Suprapubic skin (tissue), 4 donors: Measurements from ENCODE around the gene CNOT11. TPM values are rescaled to one million over a fixed set of nuclear protein-coding genes. Genes with fewer than 3 reads are reported as not detected.

Source experiments
- DNase-seq, 2 donors: peaks; one replicate each; pipeline ENCODE4 v3.0.0-alpha.2; 2019; ENCODE audit warnings: low spot score in 2 of 2
- H3K27ac ChIP-seq: fragments of 200-600 bp; sonication (generic); one replicate; pipeline ENCODE4 v1.5.1; 2019
- H3K27me3 ChIP-seq: fragments of 200-600 bp; sonication (generic); one replicate; pipeline ENCODE4 v1.5.1; 2019
- H3K36me3 ChIP-seq: fragments of 200-600 bp; sonication (generic); one replicate; pipeline ENCODE4 v1.5.1; 2019
- H3K4me1 ChIP-seq: fragments of 200-600 bp; sonication (generic); one replicate; pipeline ENCODE4 v1.5.1; 2019
- H3K4me3 ChIP-seq: fragments of 200-600 bp; sonication (generic); one replicate; pipeline ENCODE4 v1.5.1; 2019; ENCODE audit warnings: mild to moderate bottlenecking
- H3K9me3 ChIP-seq: fragments of 200-600 bp; sonication (generic); one replicate; pipeline ENCODE4 v1.5.1; 2019
- EP300 ChIP-seq: sonication (generic); formaldehyde crosslinking; IDR thresholded peaks from one replicate; pipeline ENCODE4 v1.6.1; 2017; ENCODE audit warnings: antibody characterized with exemption
- POLR2A ChIP-seq, 2 donors: fragments of 450-650 bp; IDR thresholded peaks; one replicate each; pipeline ENCODE4 v1.6.1; 2017; ENCODE audit warnings: antibody characterized with exemption in 2 of 2, mild to moderate bottlenecking in 2 of 2, moderate library complexity in 2 of 2
- POLR2AphosphoS5 ChIP-seq, 3 donors: sonication (generic); formaldehyde crosslinking; IDR thresholded peaks; one replicate each; pipeline ENCODE4 v1.6.1; 2017; ENCODE audit warnings: antibody characterized with exemption in 3 of 3
- WGBS: methylation state at CpG from one replicate; pipeline ENCODE4 v1.1.5; 2018; 5-methylcytosine and 5-hydroxymethylcytosine counted together
- total RNA-seq, 4 donors: library from RNA; depleted of rRNA; stranded (reverse); fragments of >200 nt; gene quantifications; one replicate each; pipeline ENCODE4 v1.1.0, GENCODE V29; 2016
- TF ChIP-seq, protein P1 (sequence below), 2 donors: fragments of 200-600 bp in 1 of 2; fragments of 450-650 bp in 1 of 2; sonication (generic) in 1 of 2; IDR thresholded peaks; one replicate each; pipeline ENCODE4 v1.5.1; 2016 to 2019; ENCODE audit warnings: antibody characterized with exemption in 2 of 2, mild to moderate bottlenecking in 1 of 2, moderate library complexity in 1 of 2

The CNOT11 gene
- total RNA-seq, 4 donors from 2014 or later, result 24.9 to 32.7 (median 28.6) TPM

DNA sequence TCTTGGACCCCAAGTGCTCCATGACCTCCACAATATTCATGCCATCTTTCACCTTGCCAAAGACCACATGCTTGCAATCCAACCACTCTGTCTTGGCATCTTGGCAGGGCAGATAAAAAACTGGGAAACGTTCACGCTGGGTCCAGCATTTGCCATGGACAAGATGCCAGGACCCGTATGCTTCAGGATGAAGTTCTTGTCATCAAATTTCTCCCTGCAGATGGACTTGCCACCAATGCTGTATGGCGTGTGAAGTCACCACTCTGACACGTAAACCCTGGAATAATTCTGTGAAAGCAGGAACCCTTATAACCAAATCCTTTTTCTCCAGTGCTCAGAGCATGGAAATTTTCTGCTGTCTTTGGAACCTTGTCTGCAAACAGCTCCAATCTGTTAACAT is 21.5 kb downstream of the CNOT11 start:
- TF ChIP-seq EP300 (no peak), POLR2AphosphoS5 (IDR thresholded peaks at IDR 0.05) (no peak), POLR2A (IDR thresholded peaks at IDR 0.05) (no peak)
- TF ChIP-seq, protein P1, sequence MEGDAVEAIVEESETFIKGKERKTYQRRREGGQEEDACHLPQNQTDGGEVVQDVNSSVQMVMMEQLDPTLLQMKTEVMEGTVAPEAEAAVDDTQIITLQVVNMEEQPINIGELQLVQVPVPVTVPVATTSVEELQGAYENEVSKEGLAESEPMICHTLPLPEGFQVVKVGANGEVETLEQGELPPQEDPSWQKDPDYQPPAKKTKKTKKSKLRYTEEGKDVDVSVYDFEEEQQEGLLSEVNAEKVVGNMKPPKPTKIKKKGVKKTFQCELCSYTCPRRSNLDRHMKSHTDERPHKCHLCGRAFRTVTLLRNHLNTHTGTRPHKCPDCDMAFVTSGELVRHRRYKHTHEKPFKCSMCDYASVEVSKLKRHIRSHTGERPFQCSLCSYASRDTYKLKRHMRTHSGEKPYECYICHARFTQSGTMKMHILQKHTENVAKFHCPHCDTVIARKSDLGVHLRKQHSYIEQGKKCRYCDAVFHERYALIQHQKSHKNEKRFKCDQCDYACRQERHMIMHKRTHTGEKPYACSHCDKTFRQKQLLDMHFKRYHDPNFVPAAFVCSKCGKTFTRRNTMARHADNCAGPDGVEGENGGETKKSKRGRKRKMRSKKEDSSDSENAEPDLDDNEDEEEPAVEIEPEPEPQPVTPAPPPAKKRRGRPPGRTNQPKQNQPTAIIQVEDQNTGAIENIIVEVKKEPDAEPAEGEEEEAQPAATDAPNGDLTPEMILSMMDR (IDR thresholded peaks at IDR 0.05), result no peak
- WGBS, result 92% methylated on average over 5 of the region's 5 CpGs
- H3K4me3 ChIP-seq, result no peak overlapping the region
- no peak for DNase-seq
- H3K27ac ChIP-seq, result no peak overlapping the region
- no peaks in the 10 kb centered on the region for H3K4me1 ChIP-seq
- peaks cover 72% of the 10 kb centered on the region for H3K36me3 ChIP-seq
- H3K27me3 ChIP-seq, result no peaks in the 10 kb centered on the region
- no peaks in the 10 kb centered on the region for H3K9me3 ChIP-seq

DNA sequence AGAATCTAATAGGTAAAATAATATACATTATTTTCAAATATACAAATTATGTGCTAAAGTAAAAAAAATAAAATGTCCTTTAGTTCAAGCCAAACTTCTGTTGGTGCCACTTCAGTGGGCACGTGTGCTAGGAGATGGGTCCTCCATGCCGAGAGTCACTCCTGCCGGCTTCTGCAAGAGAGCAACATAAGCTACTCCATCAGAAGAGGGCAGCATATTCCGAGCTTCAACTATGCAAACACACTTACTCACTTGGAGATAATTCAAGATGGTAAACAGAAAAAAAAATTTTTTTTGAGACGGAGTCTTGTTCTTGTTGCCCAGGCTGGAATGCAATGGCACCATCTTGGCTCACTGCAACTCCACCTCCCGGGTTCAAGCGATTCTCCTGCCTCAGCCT is 24.4 kb downstream of the CNOT11 start:
- H3K9me3 ChIP-seq, result no peaks in the 10 kb centered on the region
- WGBS, result 75% methylated on average over 7 of the region's 7 CpGs
- no peak for TF ChIP-seq POLR2A (IDR thresholded peaks at IDR 0.05)
- TF ChIP-seq POLR2AphosphoS5 (IDR thresholded peaks at IDR 0.05), result no peak
- no peak for TF ChIP-seq EP300
- TF ChIP-seq, protein P1 (IDR thresholded peaks at IDR 0.05), result no peak
- DNase-seq, result no peak
- H3K36me3 ChIP-seq, result peaks cover 72% of the 10 kb centered on the region
- H3K4me1 ChIP-seq, result no peaks in the 10 kb centered on the region
- H3K27ac ChIP-seq, result no peak overlapping the region
- no peak overlapping the region for H3K4me3 ChIP-seq
- H3K27me3 ChIP-seq, result no peaks in the 10 kb centered on the region

DNA sequence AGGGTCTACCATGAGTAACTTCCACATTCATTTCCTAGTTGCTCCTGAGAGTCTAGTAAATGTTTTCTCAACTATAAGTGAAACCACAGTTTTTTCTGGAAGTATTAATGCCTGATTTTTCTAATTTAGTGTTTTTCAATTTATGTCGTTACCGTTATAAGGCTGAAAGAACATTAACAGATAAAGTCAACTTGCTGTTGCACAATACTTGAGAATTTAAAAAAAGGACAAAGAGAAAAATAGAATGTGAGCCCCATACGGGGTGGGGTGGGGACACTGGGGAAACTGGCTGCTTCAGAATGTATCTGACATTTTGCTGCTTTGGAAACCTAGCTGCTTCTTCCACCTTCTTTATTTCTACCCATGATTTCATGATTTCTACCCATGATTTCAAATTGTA is 26.2 kb downstream of the CNOT11 start:
- 86% methylated on average over 3 of the region's 3 CpGs for WGBS
- TF ChIP-seq POLR2AphosphoS5 (IDR thresholded peaks at IDR 0.05) (no peak), POLR2A (IDR thresholded peaks at IDR 0.05) (no peak), EP300 (no peak)
- TF ChIP-seq, protein P1 (IDR thresholded peaks at IDR 0.05), result no peak
- no peaks in the 10 kb centered on the region for H3K9me3 ChIP-seq
- H3K4me3 ChIP-seq, result no peak overlapping the region
- no peak for DNase-seq
- H3K4me1 ChIP-seq, result no peaks in the 10 kb centered on the region
- no peaks in the 10 kb centered on the region for H3K27me3 ChIP-seq
- no peak overlapping the region for H3K27ac ChIP-seq
- H3K36me3 ChIP-seq, result peaks cover 74% of the 10 kb centered on the region

DNA sequence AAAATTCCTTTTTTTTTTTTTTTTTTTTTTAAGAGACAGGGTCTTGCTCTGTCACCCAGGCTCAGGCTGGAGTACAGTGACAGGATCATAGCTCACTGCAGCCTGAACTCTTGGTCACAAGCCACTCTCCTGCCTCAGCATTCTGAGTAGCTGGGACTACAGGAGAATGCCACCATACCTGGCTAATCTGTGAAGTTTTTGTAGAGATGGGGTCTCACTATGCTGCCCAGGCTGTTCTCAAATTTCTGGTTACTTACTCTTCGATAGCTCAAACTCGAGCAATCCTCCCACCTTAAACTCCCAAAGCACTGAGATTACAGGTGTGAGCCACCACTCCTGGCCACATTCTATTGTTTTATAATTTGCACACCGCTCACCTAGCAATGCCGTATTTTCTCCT is 28.8 kb downstream of the CNOT11 start:
- Histone ChIP-seq H3K4me1 (no peaks in the 10 kb centered on the region), H3K27ac (no peak overlapping the region), H3K27me3 (no peaks in the 10 kb centered on the region), H3K36me3 (peaks cover 91% of the 10 kb centered on the region), H3K4me3 (no peak overlapping the region), H3K9me3 (no peaks in the 10 kb centered on the region)
- WGBS, result 88% methylated on average over 4 of the region's 4 CpGs
- TF ChIP-seq POLR2AphosphoS5 (IDR thresholded peaks at IDR 0.05), result no peak
- TF ChIP-seq, protein P1 (IDR thresholded peaks at IDR 0.05), result no peak
- no peak for TF ChIP-seq POLR2A (IDR thresholded peaks at IDR 0.05)
- TF ChIP-seq EP300, result no peak
- no peak for DNase-seq

DNA sequence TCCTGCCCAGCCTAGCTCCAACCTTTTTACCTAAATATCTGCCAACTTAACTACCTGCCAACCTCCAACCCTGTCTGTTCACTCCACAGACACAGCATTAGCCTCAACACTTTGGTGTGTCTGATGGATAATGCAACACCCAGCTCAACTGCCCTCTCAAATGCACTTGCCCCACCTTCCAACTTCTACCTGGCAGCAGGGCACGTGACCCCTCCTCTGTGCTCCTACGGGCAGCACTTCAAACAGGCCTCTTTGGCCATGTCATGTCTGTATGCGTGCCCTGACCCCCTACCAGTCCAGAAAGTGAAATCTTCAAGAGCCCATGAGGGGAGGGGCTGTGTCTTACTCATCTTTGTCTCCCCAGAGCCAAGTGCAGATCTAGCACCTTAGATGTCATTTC is 30.3 kb downstream of the CNOT11 start:
- TF ChIP-seq POLR2AphosphoS5 (IDR thresholded peaks at IDR 0.05), result no peak
- TF ChIP-seq, protein P1 (IDR thresholded peaks at IDR 0.05), result no peak
- TF ChIP-seq EP300, result no peak
- TF ChIP-seq POLR2A (IDR thresholded peaks at IDR 0.05), result no peak
- DNase-seq, result no peak
- Histone ChIP-seq H3K9me3 (no peaks in the 10 kb centered on the region), H3K36me3 (peaks cover 99% of the 10 kb centered on the region), H3K4me1 (no peaks in the 10 kb centered on the region), H3K4me3 (no peak overlapping the region), H3K27me3 (no peaks in the 10 kb centered on the region), H3K27ac (no peak overlapping the region)
- 90% methylated on average over 3 of the region's 3 CpGs for WGBS
